AG20443 (cell line): ENCODE results near the gene MUL1.

Experiments used
- DNase-seq: peaks from one replicate; pipeline ENCODE4 v3.0.0; 2012; ENCODE audit warnings: low spot score, mixed read lengths

The MUL1 gene

GRCh38 chr1:20466273-20466672 is 41.7 kb downstream of the MUL1 start:
- DNase-seq = no peak

DNA sequence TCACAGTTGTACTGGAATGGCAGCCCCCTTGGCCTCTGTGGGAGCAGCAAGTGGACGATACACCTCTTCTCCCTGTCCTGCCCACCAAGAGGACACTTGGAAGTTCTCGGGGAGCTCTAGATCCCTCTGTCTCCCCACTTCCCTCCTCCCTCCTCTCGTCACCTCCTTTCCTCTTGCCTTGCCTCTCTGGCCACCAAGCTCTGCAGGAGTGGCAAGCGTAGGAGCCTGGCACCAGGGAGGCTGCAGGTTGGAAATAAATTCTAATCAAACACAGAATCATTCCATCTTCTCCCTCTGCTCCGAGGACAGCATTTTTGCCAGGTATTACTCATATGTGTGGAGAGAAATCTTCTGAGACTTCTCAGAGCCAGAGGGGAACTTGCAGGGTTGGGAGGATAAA is 42.8 kb downstream of the MUL1 start:
- DNase-seq = no peak

- DNase-seq = no peak
Measured at GRCh38 chr1:20463502-20463901, 44.4 kb downstream of the MUL1 start.

- no peak for DNase-seq
Measured at GRCh38 chr1:20462397-20462796, 45.6 kb downstream of the MUL1 start.

DNA sequence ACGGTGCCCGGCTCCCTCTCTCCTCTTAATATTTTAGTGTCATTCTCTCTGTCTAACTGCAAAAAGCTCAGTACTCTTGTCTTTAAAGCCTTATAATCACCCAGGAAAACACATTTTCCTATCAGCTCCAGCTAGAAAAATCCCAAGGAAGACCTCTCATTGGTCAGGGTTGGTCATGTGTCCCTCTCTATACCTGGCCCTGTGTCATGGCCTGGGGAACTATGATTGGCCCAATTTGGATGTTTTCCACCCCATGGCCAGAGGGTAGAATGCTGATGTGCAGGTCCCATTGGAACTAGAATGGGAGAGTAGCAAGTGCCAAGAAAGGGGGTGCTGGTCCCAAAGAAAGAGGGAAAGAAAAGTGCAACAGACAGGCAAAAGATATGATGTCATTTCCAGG is 49.2 kb downstream of the MUL1 start:
- DNase-seq = no peak

DNA sequence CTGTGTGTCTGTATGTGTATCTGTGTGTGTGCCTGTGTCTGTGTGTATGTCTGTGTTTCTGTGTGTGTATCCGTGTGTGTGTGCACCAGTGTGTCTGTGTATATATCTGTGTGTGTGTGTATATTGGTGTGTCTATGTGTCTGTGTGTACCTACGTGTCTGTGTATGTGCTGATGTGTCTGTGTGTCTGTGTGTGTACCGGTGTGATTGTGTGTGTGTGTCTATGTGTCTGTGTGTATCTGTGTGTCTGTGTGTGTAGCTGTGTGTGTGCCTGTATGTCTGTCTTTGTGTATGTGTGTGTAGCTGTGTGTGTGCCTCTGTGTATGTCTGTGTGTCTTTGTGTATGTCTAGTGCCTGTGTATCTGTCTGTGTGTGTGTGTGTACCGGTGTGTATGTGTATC is 53.9 kb downstream of the MUL1 start:
- no peak for DNase-seq

DNA sequence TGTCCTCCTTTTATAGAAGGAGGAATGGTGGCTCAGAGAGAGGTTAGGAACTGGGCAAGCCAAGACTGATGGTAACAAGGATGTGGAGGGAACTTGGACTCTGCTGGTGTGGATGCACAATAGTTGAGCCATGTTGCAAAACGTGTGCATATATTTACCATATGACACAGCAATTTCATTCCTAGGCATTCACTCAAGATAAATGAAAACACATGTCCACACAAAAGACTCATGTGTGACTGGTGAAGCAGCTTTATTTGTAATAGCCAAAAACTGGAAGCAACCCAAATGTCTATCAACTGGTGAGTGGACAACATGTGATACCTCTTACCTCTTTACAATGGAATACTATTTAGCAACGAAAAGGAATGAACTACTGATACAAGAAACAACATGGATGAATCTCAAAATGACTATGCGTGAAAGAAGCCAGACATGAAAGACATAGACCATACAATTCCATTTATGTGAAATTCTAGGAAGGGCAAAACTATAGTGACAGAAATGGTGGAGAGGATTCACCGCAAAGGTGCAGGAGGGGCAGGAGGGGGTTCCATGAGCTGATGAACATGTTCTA is 58.1 kb downstream of the MUL1 start:
- no peak for DNase-seq
